GM12873 (cell line): Measurements from ENCODE around the gene TTLL7.

ENCODE experiments used
- CTCF ChIP-seq: IDR thresholded peaks from 2 replicates; pipeline ENCODE4 v1.5.1; 2012; ENCODE audit warnings: low read depth, mild to moderate bottlenecking, moderate library complexity, low read length, control low read depth; ENCODE audit not compliant: insufficient read depth; ENCODE audit errors: missing control alignments

TTLL7 gene

GRCh38 chr1:83827741-83828140 lies 171.2 kb downstream of the TTLL7 start:
- no peak for TF ChIP-seq CTCF

GRCh38 chr1:83822208-83822607 lies 176.7 kb downstream of the TTLL7 start:
- no peak for TF ChIP-seq CTCF

GRCh38 chr1:83819436-83819835 lies 179.5 kb downstream of the TTLL7 start:
- TF ChIP-seq CTCF = no peak

GRCh38 chr1:83818916-83819315 lies 180.0 kb downstream of the TTLL7 start:
- TF ChIP-seq CTCF = no peak

- no peak for TF ChIP-seq CTCF
Observed at GRCh38 chr1:83816836-83817235, 182.1 kb downstream of the TTLL7 start.

GRCh38 chr1:83815330-83815729 lies 183.6 kb downstream of the TTLL7 start:
- TF ChIP-seq CTCF = no peak
